HG02938 (cell line): ENCODE measurements around the gene ACTN2.

ENCODE experiments used
- ATAC-seq: cut with Tn5 transposase; IDR thresholded peaks from one replicate; pipeline ENCODE4 v1.9.1; 2021; ENCODE audit warnings: mild to moderate bottlenecking, moderate library complexity; ENCODE audit not compliant: unreplicated experiment

ACTN2 gene

GRCh38 chr1:236765831-236766230 is 79.5 kb downstream of the ACTN2 start:
- ATAC-seq: no peak

- ATAC-seq: no peak
Measured at GRCh38 chr1:236766506-236766905, 80.2 kb downstream of the ACTN2 start.

DNA sequence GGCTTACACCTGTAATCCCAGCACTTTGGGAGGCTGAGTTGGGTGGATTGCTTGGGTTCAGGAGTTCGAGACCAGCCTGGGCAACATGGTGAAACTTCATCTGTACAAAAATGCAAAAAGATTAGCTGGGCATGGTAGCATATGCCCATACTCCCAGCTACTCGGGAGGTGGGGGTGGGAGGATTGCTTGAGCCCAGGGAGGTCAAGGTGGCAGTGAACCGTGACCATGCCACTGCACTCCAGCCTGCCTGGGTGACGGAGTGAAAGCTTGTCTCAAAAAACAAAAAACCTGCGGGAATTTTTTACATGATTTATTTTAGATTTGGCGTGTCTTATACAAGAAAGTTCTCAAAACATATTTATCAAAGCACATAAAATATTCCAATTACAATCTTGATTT is 81.0 kb downstream of the ACTN2 start:
- ATAC-seq: no peak

DNA sequence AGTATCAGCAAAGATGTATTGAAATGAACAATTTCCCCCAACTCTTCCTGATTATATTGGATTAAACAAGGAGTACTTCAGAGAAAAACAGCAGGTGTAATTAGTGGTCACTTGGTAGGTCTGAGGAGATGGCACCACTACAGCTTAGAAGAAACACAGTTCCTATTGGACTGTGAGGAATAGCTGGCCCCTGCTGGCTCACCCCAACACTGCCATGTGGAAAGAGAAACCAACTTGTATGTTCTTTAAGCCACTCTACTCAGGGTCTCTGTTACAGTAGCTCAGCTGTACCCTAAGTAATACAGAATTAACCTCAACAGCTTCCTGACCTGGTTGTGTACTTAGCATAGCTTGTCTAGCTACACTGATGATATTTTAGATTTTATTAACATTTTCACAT is 82.3 kb downstream of the ACTN2 start:
- ATAC-seq: no peak

DNA sequence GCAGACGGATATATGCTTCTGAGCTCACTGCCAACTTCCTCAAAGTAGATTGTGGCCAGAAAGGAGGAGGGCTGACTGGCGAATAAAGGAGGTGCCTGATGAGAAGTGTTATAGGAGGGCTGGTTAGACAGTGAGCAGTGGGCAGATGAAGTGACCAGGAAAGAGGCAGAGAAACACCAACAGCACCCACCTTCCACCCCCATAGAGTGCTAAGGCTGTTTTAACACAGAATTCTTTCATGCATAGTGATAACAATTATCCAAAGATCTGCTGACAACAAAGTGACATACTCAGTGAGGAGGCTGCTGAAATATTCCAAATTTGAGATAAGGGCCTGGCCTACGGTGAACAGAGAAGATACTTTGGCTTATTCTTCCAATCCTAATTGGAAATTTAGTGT is 87.6 kb downstream of the ACTN2 start:
- no peak for ATAC-seq

GRCh38 chr1:236774926-236775325 is 88.6 kb downstream of the ACTN2 start:
- no peak for ATAC-seq

DNA sequence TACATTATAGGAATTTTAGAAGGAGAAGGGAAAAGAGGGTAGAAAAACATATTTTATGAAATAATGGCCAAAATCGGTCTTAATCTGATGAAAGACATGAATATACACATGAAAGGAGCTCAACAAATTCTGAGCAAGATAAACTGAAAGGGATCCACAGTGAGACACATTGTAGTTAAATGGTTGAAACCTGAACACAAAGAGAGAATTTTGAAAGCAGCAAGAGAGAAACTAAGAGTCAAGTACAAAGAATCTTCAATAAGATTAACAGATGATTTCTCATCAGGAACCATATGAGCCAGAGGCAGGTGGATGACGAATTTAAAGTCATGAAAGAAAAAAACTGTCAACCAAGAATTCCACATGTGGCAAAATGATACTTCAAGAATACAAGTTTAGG is 93.0 kb downstream of the ACTN2 start:
- no peak for ATAC-seq

DNA sequence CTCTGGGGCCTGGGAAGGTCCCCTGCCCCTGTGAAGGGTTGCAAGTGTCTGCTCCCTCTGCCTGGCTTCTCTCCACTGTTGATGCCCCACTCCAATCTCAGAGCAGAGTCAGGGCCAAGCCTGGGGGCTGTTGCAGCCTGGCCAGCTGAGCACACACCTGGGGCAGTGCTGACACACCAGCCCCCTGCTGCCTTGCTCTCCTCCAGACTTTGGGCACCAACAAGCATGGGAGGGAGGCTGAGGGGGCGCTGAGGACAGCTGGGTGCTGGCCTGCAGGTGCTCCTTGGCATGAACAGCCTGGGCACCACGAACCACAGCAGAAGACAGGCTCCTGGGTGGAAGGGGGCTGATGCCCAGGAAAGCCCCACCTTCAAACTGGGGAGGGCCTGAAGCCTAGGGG is 99.2 kb downstream of the ACTN2 start:
- ATAC-seq: no peak

DNA sequence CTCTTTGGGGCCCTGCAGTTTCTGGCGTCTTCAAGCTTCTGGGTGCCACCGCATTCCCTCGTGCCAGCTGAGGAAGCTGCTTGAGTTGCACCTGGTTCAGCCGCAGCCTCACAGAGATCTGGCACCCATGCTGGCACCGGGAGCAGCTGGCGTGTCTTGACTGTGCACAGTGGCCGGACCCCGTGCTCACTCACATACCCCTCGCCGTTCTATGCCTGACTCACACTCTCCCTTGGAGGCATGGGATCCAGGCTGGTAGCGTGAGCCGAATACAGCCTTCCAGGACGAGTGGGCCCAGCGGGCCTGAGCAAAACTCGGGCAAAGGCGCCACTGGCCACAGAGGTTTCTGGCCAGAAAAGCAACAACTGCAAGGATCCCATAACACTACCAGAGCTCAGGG is 100.2 kb downstream of the ACTN2 start:
- ATAC-seq: no peak

DNA sequence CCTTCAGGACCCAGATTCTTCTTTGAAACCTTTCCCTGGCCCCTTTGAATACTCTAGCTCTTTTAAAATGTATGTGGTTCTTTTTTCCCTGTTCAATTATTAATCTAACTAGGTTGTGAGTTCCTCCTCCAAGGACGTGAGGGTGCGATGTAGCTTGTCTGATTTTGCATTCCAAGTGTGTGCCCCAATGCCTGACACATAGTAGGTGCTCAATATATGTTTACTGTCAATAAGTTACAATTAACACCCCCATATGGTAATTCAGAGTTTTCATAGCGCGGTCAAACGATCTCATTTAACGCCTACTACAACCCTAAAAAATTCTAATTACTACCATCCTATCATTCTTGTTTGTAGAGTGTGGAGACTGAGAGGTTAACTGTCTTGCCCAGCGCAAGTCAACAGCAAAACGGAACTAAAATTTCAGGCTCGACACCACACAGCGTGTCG is 108.3 kb downstream of the ACTN2 start:
- no peak for ATAC-seq

DNA sequence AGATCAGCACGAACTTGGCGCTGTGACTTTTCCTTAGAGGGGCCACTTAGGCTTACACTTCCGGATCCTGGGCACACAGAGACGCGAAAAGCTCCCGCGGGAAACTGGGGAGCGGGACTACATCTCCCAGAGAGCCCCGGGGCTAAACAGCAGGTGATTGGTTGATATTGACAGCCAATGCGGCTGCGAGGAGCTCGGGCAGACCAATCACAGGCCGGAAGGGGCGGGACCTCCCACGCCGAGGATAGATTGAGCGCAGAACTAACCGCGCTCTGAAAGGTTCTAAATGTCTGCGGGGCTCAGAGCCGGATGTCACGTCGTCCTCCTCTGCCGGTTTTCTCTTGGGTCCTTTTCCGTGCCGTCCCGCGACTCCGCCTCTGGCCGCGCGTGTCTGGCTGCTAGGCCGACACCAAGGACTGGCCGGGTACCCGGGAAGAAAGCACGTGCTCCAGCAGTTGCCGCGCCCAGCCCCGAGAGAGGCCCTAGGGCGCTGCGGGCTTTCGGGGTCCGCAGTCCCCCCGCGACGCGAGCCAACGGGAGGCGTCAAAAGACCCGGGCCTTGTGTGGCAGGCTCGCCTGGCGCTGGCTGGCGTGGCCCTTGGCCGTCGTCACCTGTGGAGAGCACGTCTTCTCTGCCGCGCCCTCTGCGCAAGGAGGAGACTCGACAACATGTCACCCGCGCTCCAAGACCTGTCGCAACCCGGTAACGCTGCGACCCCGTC is 108.9 kb downstream of the ACTN2 start, which contains the start of gene MTR:
TSS of gene MTR (plus strand) at position 258 of the 722 bp plus-strand sequence. CDS start at position 670, 412 bp downstream.
- ATAC-seq: peak; percentile 97

- peak; percentile 2 for ATAC-seq
Measured at GRCh38 chr1:236795757-236796667, 109.7 kb downstream of the ACTN2 start.

DNA sequence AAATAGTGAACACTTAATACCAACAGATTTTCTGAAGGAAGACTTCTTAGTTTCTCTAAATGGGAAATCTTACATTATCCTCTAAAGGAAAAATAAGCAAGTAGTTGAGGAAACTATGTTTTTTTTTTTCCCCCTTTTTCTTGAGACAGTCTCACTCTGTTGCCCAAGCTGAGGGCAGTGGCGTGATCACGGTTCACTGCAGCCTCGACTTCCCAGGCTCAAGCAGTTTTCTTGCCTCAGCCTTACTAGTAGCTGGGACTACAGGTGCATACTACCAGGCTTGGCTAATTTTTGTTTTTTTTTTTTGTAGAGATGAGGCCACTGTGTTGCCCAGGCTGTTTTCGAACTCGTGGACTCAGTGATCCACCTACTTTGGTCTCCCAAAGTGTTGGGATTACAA is 112.7 kb downstream of the ACTN2 start:
- no peak for ATAC-seq

DNA sequence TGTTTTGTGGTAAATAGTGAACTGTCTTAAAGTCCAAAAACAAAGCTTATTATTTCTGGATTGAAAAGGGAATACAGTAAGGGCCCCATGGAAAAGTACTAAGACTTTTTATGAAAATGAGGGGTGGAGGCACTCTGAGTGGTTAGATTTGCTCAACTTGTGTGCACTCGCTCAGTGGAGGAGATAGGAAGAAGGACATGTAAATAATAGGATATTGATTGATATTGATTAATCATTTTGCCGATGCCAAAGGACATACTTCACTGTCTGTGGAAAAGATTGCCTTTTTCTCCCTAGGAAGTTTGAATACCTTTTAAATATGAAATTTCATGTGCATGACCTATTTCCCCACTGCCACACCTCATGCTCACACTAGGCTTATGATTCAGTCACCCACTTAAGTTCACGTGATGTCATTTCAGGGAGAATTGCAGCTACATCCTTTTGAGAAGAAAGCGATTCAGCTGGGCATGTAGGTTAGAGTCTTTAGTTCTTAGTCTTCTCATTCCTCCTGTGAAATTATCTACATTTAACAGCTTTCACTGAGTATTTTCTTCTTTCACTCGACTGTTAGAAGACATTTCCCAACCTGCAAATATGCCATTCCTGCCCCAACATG is 113.8 kb downstream of the ACTN2 start:
- ATAC-seq: no peak

- no peak for ATAC-seq
Measured at GRCh38 chr1:236800623-236801022, 114.3 kb downstream of the ACTN2 start.

GRCh38 chr1:236802264-236802663 is 116.0 kb downstream of the ACTN2 start:
- ATAC-seq: no peak

DNA sequence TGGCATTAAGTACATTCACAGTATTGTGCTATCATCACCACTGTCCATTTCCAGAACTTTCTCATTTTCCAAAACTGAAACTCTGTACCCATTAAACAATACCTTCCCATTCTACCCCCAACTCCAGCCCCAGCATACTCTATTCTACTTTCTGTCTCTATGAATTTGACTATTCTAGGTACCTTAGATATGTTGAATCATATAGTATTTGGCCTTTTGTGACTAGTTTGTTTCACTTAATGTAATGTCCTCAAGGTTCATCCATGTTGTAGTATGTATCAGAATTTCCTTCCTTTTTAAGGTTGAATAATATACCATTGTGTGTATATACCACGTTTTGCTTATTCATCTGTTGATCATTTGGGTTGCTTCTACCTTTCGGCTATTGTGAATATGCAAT is 120.3 kb downstream of the ACTN2 start:
- no peak for ATAC-seq

DNA sequence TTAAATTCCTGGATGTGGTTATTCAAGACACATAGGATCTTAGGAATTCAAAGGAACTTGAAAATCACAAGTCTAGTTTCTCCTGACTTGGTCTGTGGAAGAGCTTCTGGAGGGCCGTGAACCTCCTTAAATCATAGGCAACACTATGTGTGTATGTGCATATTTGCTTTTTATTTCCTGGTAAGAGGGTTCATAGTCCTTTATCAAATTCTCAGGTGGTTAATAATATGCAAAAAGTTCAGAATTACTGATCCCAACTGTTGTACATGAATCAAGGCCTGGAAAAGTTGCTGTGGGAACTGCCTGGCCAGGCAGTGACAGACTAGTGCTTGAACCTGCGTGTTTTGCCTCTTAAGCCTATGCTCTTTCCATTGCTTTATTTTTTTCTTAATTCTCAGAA is 121.7 kb downstream of the ACTN2 start:
- ATAC-seq: no peak

GRCh38 chr1:236808564-236809130 is 122.3 kb downstream of the ACTN2 start:
- ATAC-seq: no peak

DNA sequence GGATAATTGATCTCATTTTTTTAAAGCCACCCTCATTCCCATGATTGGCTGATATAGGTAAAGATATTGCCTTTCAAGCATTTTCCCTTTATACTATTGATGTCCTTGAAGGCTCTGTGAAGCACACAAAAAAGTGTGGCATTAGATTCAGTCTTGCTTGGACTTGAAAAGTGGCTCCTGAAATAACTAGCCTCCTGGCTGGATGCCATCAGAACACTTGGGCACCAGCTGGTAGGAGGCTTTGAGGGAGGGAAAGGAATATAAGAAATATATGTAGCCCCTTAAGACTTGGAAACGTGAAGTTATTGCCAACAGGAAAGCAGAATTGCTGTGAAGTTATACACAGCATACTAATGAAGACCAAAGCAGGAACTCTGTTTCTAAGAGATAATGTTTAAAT is 122.8 kb downstream of the ACTN2 start:
- no peak for ATAC-seq

- no peak for ATAC-seq
Measured at GRCh38 chr1:236810018-236810417, 123.7 kb downstream of the ACTN2 start.
